Transverse colon (tissue), 4 donors: ENCODE measurements around the gene B4GALNT2.

ENCODE experiments used
- POLR2AphosphoS5 ChIP-seq, 3 donors: sonication (generic); formaldehyde crosslinking; IDR thresholded peaks; one replicate each; pipeline ENCODE4 v1.6.1; 2016; ENCODE audit warnings: antibody characterized with exemption in 3 of 3
- TF ChIP-seq, protein P1 (sequence below), 5 experiments: fragments of 200-600 bp in 3 of 5; fragments of 450-650 bp in 2 of 5; sonication (generic) in 3 of 5; IDR thresholded peaks; 1 replicate in 2 of 5; 2 replicates in 3 of 5; pipeline ENCODE4 v1.5.1; 2016 to 2017; ENCODE audit warnings: antibody characterized with exemption in 5 of 5, inconsistent platforms in 3 of 5, mild to moderate bottlenecking in 2 of 5, moderate library complexity in 1 of 5

DNA sequence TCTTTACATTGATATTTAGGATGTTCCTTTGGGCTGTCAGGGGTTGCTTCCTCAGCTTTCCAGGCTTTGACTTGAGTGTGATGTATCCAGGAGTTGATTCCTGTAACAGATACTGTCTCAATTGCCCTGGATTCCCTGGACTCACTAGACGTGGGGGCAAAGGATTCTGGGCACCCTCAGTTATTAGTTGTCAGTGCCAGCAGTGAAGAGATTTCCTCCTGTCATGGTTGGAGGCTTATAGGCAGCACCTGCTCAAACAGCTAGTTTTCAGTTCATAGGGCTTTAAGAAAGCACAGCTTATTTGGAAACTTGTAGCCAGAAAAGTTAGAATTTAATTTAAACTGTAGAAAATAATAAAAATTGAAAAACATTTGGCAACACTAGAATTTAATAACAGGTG lies 9.5 kb upstream of the B4GALNT2 start:
- TF ChIP-seq POLR2AphosphoS5 (IDR thresholded peaks at IDR 0.05): no peak
- TF ChIP-seq, protein P1, sequence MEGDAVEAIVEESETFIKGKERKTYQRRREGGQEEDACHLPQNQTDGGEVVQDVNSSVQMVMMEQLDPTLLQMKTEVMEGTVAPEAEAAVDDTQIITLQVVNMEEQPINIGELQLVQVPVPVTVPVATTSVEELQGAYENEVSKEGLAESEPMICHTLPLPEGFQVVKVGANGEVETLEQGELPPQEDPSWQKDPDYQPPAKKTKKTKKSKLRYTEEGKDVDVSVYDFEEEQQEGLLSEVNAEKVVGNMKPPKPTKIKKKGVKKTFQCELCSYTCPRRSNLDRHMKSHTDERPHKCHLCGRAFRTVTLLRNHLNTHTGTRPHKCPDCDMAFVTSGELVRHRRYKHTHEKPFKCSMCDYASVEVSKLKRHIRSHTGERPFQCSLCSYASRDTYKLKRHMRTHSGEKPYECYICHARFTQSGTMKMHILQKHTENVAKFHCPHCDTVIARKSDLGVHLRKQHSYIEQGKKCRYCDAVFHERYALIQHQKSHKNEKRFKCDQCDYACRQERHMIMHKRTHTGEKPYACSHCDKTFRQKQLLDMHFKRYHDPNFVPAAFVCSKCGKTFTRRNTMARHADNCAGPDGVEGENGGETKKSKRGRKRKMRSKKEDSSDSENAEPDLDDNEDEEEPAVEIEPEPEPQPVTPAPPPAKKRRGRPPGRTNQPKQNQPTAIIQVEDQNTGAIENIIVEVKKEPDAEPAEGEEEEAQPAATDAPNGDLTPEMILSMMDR (IDR thresholded peaks at IDR 0.05): no peak
